ENCODE measurements around the gene NECTIN4.

NECTIN4 gene

GRCh38 chr1:161111527-161111926 lies 22.2 kb upstream of the NECTIN4 start:
- TF ChIP-seq CTCF (IDR thresholded peaks at IDR 0.05; ENCODE audit: control insufficient read depth, insufficient read depth, low read depth, low read length, missing control alignments): no peak
- no peak for DNase-seq (ENCODE audit: low read depth)
- H3K4me3 ChIP-seq (ENCODE audit: control insufficient read depth, low read depth, low read length): no peak overlapping the region

- TF ChIP-seq CTCF (IDR thresholded peaks at IDR 0.05; ENCODE audit: control insufficient read depth, insufficient read depth, low read depth, low read length, missing control alignments): no peak
- no peak for DNase-seq (ENCODE audit: low read depth)
- no peak overlapping the region for H3K4me3 ChIP-seq (ENCODE audit: control insufficient read depth, low read depth, low read length)
Measured at GRCh38 chr1:161111117-161111516, 21.8 kb upstream of the NECTIN4 start.

- no peak overlapping the region for H3K4me3 ChIP-seq (ENCODE audit: control insufficient read depth, low read depth, low read length)
- no peak for DNase-seq (ENCODE audit: low read depth)
- no peak for TF ChIP-seq CTCF (IDR thresholded peaks at IDR 0.05; ENCODE audit: control insufficient read depth, insufficient read depth, low read depth, low read length, missing control alignments)
Measured at GRCh38 chr1:161106431-161106830, 17.1 kb upstream of the NECTIN4 start.

GRCh38 chr1:161100556-161100955 lies 11.2 kb upstream of the NECTIN4 start:
- TF ChIP-seq CTCF (IDR thresholded peaks at IDR 0.05; ENCODE audit: control insufficient read depth, insufficient read depth, low read depth, low read length, missing control alignments): no peak
- DNase-seq (ENCODE audit: low read depth): no peak
- H3K4me3 ChIP-seq (ENCODE audit: control insufficient read depth, low read depth, low read length): no peak overlapping the region

- no peak for TF ChIP-seq CTCF (IDR thresholded peaks at IDR 0.05; ENCODE audit: control insufficient read depth, insufficient read depth, low read depth, low read length, missing control alignments)
- H3K4me3 ChIP-seq (ENCODE audit: control insufficient read depth, low read depth, low read length): peak overlapping the region; percentile 59
- no peak for DNase-seq (ENCODE audit: low read depth)
Measured at GRCh38 chr1:161099090-161099802, 9.9 kb upstream of the NECTIN4 start.

- TF ChIP-seq CTCF (IDR thresholded peaks at IDR 0.05; ENCODE audit: control insufficient read depth, insufficient read depth, low read depth, low read length, missing control alignments): peak; percentile 24
- no peak for DNase-seq (ENCODE audit: low read depth)
- H3K4me3 ChIP-seq (ENCODE audit: control insufficient read depth, low read depth, low read length): peak within 1 kb of the TSS; percentile 59
Measured at GRCh38 chr1:161098210-161099068, 9.1 kb upstream of the NECTIN4 start, which contains the start of gene KLHDC9. Gene KLHDC9 (plus strand): TSS chr1:161098361. CDS start chr1:161098536, 175 bp downstream.
